ENCODE measurements around the gene RABGAP1.

GRCh38 chr9:123109540-123110279 lies 168.9 kb downstream of the RABGAP1 start:
- TF ChIP-seq CTCF (tag by site-specific recombination; IDR thresholded peaks at IDR 0.05): no peak
- TF ChIP-seq ZNF549 (tag by site-specific recombination; IDR thresholded peaks at IDR 0.05): no peak
- no peak for TF ChIP-seq REST (tag by site-specific recombination; IDR thresholded peaks at IDR 0.05)
- TF ChIP-seq PBX3 (CRISPR knock-in tag; IDR thresholded peaks at IDR 0.05): no peak
- no peak for TF ChIP-seq ZBTB7A (tag by site-specific recombination; IDR thresholded peaks at IDR 0.05; ENCODE audit: low read depth)
- TF ChIP-seq ZNF692 (tag by site-specific recombination; IDR thresholded peaks at IDR 0.05): no peak
- no peak for TF ChIP-seq ATF2 (tag by site-specific recombination; IDR thresholded peaks at IDR 0.05; ENCODE audit: low read depth)
- no peak for TF ChIP-seq ZNF24 (tag by site-specific recombination; IDR thresholded peaks at IDR 0.05)
- TF ChIP-seq ZNF548 (tag by site-specific recombination; IDR thresholded peaks at IDR 0.05): no peak
- no peak for TF ChIP-seq BCL11A (tag by site-specific recombination; IDR thresholded peaks at IDR 0.05; ENCODE audit: low read depth)
- TF ChIP-seq ZNF660 (tag by site-specific recombination; IDR thresholded peaks at IDR 0.05): no peak
- TF ChIP-seq GLI4 (tag by site-specific recombination; IDR thresholded peaks at IDR 0.05): no peak
- no peak for TF ChIP-seq ZNF449 (tag by site-specific recombination; IDR thresholded peaks at IDR 0.05)

Data from HEK293 (cell line).